Neuron (in vitro differentiated cells): ENCODE measurements around the gene ADSS1.

Experiments used
- H2AFZ ChIP-seq: one replicate; pipeline ENCODE4 v1.6.1; 2013; ENCODE audit warnings: low read depth, mild to moderate bottlenecking, inconsistent platforms, low read length, moderate library complexity
- H3K27me3 ChIP-seq: one replicate; pipeline ENCODE4 v1.6.1; 2013; ENCODE audit warnings: low read length; ENCODE audit not compliant: insufficient read depth
- H3K36me3 ChIP-seq: one replicate; pipeline ENCODE4 v1.6.1; 2013; ENCODE audit warnings: low read length; ENCODE audit not compliant: insufficient read depth
- H3K4me1 ChIP-seq: one replicate; pipeline ENCODE4 v1.6.1; 2013; ENCODE audit warnings: low read length; ENCODE audit not compliant: insufficient read depth
- H3K4me3 ChIP-seq: 2 replicates; pipeline ENCODE4 v1.5.1; 2013; ENCODE audit warnings: mild to moderate bottlenecking, low read length, moderate library complexity
- H3K9me3 ChIP-seq: one replicate; pipeline ENCODE4 v1.6.1; 2013; ENCODE audit warnings: low read length

ADSS1 gene

DNA sequence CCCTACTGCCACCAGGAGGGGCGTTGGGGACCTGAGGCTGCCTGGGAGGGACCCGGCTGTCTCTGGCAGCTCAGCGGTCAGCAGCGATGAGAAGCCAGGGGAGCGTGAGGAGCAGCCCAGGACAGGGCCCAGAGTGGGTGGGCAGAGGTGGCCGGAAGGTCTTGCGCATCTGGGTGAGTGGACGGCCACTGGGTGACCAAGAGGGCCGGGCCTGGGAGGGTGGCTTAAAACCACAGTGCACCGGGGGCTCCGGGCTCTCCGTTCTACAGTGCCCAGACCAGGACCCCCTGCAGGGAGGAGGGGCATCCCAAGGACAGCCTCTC is 24.6 kb upstream of the ADSS1 start:
- no peak overlapping the region for H2AFZ ChIP-seq
- H3K9me3 ChIP-seq, result peaks cover 5% of the 10 kb centered on the region
- peaks cover 8% of the 10 kb centered on the region for H3K4me1 ChIP-seq
- H3K27me3 ChIP-seq, result no peaks in the 10 kb centered on the region
- H3K4me3 ChIP-seq, result no peak overlapping the region
- peaks cover 13% of the 10 kb centered on the region for H3K36me3 ChIP-seq

DNA sequence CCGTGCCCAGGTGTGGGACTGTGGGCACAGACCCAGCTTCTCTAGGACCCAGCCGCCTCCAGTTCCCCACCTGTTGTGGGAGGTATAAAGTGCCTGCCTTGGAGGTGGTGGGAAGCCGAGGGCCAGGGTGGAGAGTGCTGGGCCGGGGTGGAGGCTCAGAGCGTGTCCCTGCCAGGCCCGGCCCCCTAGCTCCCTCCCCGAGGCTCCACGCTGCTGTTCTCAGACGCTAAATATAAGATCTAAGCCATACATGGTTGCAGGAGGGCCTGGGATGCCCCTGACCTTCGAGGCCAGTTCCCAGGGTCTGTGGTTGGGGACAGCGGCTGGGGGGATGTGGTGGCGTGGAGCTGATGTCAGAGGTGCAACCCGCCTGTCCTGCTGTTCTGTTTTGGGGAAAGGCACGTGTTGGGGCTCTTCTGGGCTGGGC is 23.8 kb upstream of the ADSS1 start:
- no peak overlapping the region for H3K4me3 ChIP-seq
- H3K9me3 ChIP-seq, result peaks cover 7% of the 10 kb centered on the region
- H3K36me3 ChIP-seq, result peaks cover 13% of the 10 kb centered on the region
- H3K27me3 ChIP-seq, result no peaks in the 10 kb centered on the region
- peaks cover 8% of the 10 kb centered on the region for H3K4me1 ChIP-seq
- H2AFZ ChIP-seq, result no peak overlapping the region

DNA sequence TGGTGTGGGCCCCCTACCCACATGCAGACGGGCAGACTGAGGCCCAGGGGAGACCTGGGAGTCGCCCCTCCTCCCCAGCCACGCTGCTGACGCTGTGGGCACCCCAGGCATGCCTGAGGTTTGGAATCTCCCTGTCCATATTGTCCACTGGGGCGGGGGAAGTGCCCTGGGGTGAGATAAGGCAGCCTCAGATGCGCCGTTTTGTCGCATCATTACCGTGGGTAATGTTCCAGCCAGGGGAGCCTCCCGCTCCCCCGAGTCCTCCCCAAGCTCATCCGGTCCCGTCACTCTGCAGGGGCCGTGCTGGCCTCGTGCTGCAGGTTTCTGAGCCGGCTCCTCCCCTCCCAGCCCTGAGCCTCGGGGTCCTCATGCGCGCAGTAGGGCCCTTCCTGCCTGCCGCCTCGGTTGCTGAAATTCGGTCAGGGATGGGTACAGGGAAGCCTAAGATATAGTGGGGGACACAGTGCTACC is 23.2 kb upstream of the ADSS1 start:
- no peak overlapping the region for H3K4me3 ChIP-seq
- peaks cover 8% of the 10 kb centered on the region for H3K4me1 ChIP-seq
- H3K9me3 ChIP-seq, result peaks cover 7% of the 10 kb centered on the region
- peaks cover 13% of the 10 kb centered on the region for H3K36me3 ChIP-seq
- no peaks in the 10 kb centered on the region for H3K27me3 ChIP-seq
- no peak overlapping the region for H2AFZ ChIP-seq

DNA sequence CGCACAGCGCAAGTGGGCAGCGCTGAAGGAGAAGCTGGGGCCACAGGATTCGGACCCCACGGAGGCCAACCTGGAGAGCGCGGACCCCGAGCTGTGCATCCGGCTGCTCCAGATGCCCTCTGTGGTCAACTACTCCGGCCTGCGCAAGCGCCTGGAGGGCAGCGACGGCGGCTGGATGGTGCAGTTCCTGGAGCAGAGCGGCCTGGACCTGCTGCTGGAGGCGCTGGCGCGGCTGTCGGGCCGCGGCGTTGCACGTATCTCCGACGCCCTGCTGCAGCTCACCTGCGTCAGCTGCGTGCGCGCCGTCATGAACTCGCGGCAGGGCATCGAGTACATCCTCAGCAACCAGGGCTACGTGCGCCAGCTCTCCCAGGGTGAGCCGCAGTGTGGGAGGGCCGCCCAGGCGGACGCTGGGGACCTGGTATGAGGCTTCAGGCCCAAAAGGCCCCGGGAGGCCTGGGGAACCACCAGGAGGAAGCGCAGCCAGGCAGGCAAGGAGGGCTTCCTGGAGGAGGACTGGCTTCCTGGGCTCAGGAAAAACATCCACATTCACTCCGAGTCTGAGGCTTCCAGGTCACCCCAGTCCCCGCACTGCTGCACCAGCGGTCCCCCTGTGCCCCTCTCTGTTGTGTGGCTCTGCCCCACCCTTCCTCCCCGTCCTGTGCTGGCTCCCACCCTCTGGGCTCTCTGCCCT is 22.5 kb upstream of the ADSS1 start:
- Histone ChIP-seq H2AFZ (no peak overlapping the region), H3K4me1 (peaks cover 8% of the 10 kb centered on the region), H3K4me3 (no peak overlapping the region), H3K9me3 (peaks cover 7% of the 10 kb centered on the region), H3K36me3 (peaks cover 8% of the 10 kb centered on the region), H3K27me3 (no peaks in the 10 kb centered on the region)

DNA sequence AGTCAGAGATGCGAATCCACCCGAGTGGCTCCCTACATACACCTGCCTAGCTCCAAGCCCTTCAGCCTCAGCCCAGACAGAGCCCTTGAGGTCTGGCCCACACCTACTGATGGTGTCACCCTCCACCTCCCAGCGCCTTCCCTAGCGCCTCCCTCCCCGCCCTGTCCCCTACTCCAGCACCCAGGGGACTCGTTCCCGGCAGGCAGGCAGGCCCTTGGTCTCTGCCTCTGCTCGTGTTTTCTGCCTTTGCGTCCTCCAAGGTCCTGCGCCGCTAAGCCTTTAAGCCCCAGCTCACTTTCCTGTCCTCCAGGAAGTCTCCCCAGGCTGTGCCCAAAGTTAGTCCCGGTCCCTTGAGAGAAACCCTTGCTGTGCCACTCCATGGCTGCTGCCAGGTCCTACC is 21.9 kb upstream of the ADSS1 start:
- no peak overlapping the region for H3K4me3 ChIP-seq
- H3K4me1 ChIP-seq, result peaks cover 8% of the 10 kb centered on the region
- H3K36me3 ChIP-seq, result peaks cover 7% of the 10 kb centered on the region
- H3K9me3 ChIP-seq, result peaks cover 7% of the 10 kb centered on the region
- no peak overlapping the region for H2AFZ ChIP-seq
- no peaks in the 10 kb centered on the region for H3K27me3 ChIP-seq

DNA sequence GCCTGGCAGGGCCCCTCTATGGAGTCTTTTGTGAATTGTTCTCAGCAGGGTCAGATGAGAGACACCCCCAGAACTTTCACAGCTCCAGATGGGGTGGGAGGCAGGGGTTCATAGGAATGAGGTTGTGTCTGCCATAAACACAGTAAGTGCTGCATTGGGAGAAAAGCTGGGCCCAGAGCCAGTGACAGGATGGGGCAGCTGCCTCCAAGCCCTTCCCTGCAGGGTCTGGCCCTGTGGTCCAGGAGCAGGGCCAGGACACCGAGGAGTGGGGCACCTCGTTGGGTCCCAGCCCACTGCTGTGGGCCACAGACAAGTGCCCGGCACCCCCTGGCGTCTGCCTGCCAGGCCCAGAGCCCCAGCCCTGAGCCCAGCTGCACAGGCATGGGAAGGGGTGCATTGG is 21.4 kb upstream of the ADSS1 start:
- H3K4me3 ChIP-seq, result no peak overlapping the region
- no peaks in the 10 kb centered on the region for H3K27me3 ChIP-seq
- no peak overlapping the region for H2AFZ ChIP-seq
- peaks cover 7% of the 10 kb centered on the region for H3K9me3 ChIP-seq
- H3K36me3 ChIP-seq, result peaks cover 7% of the 10 kb centered on the region
- H3K4me1 ChIP-seq, result peaks cover 5% of the 10 kb centered on the region

DNA sequence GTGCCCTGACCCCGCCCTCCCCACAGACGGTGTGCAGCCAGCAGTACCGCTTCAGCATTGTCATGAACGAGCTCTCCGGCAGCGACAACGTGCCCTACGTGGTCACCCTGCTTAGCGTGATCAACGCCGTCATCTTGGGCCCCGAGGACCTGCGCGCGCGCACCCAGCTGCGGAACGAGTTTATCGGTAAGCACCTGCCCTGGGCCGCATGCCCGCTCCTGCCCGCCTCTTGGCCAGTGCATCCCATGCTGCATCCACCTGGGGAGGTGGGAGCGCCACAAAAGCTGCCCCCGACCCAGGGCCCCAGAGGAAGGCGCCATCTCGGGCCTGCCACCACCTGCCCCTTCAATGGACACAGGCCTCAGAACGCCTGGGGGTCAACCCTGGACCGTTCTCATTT is 20.8 kb upstream of the ADSS1 start:
- no peaks in the 10 kb centered on the region for H3K4me1 ChIP-seq
- H3K4me3 ChIP-seq, result no peak overlapping the region
- no peaks in the 10 kb centered on the region for H3K27me3 ChIP-seq
- H3K36me3 ChIP-seq, result peaks cover 7% of the 10 kb centered on the region
- H2AFZ ChIP-seq, result no peak overlapping the region
- peaks cover 7% of the 10 kb centered on the region for H3K9me3 ChIP-seq

DNA sequence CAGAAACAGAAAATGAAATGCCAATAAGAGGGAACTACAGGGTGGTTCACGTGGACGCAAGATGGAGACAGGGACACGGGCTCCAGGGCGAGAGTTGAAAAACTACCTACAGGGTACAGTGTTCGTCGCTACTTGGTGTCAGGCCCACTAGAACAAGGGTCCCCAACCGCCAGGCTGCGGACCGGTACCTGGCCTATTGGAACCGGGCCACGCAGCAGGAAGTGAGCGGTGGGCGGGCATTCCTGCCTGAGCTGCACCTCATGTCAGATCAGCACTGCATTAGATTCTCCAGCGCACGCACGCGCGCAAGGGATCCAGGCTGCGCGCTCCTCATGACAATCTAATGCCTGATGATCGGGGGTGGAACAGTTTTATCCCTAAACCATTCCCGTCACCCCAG is 19.8 kb upstream of the ADSS1 start:
- H3K36me3 ChIP-seq, result peaks cover 7% of the 10 kb centered on the region
- H3K27me3 ChIP-seq, result no peaks in the 10 kb centered on the region
- no peaks in the 10 kb centered on the region for H3K4me1 ChIP-seq
- H3K4me3 ChIP-seq, result no peak overlapping the region
- H3K9me3 ChIP-seq, result peaks cover 7% of the 10 kb centered on the region
- H2AFZ ChIP-seq, result no peak overlapping the region

DNA sequence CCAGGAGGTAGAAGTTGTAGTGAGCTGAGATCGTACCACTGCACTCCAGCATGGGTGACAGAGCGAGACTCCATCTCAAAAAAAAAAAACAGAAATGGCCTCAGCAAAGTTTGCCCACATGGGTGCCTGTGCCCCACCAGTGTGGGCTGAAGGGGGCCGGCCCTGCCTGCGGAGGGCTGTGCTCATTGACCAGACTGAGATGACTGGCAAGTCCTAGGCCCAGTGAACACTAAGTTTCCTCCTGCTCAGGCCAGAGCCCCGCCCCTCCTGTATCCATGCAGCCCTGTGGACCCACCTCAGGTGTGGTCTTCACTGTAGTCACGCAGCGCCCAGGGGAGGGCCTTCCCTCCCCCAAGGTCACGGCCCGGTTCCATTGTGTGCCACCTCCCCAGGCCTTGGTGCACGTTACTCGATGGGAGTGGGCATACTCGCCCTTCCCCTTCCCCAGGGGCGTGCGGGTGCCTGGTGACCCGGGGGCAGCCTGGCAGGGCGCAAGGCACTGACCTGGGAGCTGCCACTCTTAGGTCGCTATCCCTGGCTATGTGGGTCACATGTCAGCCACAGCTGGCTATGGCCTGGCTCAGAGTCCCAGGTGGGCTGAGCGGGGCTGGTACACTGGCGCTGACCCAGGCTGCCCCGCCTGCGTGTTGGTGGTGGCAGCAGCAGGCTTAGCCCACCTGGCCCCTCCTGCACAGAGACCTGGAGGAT is 18.5 kb upstream of the ADSS1 start:
- Histone ChIP-seq H3K27me3 (no peaks in the 10 kb centered on the region), H3K36me3 (peaks cover 7% of the 10 kb centered on the region), H3K9me3 (peaks cover 7% of the 10 kb centered on the region), H2AFZ (no peak overlapping the region), H3K4me1 (no peaks in the 10 kb centered on the region), H3K4me3 (no peak overlapping the region)

DNA sequence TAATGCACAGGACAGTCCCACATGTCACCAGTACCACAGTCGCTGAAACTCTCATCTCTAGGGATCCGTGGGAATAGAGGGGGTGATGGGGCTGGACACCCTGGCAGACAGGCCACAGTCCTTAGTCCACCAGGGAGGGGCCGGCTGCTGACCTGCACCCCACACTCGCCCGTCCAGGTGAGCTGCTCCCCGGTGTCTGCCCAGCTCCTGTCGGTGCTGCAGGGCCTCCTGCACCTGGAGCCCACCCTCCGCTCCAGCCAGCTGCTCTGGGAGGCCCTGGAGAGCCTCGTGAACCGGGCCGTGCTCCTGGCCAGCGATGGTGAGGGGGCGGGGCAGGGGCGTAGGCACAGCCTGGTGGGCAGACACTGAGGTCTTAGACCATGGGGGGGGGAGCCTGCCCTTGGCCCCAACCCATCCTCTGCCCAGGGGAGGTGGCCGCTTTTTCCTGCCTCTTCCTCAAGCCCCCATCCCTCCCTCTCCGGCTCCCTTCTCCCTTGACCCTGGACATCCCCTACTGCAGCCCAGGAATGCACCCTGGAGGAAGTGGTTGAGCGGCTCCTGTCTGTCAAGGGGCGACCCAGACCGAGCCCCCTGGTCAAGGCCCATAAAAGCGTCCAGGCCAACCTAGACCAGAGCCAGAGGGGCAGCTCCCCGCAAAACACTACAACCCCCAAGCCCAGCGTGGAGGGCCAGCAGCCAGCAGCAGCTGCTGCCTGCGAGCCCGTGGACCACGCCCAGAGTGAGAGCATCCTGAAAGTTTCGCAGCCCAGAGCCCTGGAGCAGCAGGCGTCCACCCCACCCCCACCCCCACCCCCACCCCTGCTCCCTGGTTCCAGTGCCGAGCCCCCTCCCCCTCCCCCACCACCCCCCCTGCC is 17.1 kb upstream of the ADSS1 start:
- Histone ChIP-seq H3K27me3 (no peaks in the 10 kb centered on the region), H3K36me3 (peaks cover 10% of the 10 kb centered on the region), H3K4me1 (no peaks in the 10 kb centered on the region), H3K4me3 (no peak overlapping the region), H3K9me3 (peaks cover 7% of the 10 kb centered on the region), H2AFZ (no peak overlapping the region)

DNA sequence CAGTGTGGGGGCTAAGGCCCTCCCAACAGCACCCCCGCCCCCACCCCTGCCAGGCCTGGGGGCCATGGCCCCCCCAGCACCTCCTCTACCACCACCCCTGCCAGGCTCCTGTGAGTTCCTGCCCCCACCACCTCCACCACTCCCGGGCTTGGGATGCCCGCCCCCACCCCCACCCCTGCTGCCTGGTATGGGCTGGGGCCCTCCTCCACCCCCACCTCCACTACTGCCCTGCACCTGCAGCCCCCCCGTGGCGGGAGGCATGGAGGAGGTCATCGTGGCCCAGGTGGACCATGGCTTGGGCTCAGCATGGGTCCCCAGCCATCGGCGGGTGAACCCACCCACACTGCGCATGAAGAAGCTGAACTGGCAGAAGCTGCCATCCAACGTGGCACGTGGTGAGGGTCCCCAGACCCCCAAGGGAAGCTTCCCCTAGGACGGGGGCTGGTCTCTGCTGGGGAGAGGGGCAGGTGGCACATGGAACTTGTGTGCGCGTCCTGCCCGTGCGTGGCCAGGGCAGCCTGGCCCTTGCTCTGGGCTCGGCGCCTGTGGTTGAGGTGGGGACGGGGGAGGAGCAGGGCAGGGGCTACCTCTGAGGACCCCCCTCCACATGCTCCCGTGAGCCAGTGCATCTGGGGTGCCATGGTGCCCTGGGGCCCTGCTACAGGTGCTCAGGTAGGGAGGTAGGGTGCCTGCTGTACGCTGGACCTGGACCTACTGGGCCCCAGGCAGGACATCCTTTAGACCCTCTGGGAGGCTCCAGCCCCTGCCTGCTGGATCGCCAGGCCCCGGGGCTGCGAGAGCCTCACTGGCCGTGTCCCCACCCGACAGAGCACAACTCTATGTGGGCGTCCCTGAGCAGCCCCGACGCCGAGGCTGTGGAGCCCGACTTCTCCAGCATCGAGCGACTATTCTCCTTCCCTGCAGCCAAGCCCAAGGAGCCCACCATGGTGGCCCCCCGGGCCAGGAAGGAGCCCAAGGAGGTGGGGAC is 16.1 kb upstream of the ADSS1 start:
- Histone ChIP-seq H3K9me3 (peaks cover 7% of the 10 kb centered on the region), H3K4me1 (no peaks in the 10 kb centered on the region), H3K27me3 (no peaks in the 10 kb centered on the region), H3K36me3 (peaks cover 12% of the 10 kb centered on the region), H2AFZ (no peak overlapping the region), H3K4me3 (no peak overlapping the region)

DNA sequence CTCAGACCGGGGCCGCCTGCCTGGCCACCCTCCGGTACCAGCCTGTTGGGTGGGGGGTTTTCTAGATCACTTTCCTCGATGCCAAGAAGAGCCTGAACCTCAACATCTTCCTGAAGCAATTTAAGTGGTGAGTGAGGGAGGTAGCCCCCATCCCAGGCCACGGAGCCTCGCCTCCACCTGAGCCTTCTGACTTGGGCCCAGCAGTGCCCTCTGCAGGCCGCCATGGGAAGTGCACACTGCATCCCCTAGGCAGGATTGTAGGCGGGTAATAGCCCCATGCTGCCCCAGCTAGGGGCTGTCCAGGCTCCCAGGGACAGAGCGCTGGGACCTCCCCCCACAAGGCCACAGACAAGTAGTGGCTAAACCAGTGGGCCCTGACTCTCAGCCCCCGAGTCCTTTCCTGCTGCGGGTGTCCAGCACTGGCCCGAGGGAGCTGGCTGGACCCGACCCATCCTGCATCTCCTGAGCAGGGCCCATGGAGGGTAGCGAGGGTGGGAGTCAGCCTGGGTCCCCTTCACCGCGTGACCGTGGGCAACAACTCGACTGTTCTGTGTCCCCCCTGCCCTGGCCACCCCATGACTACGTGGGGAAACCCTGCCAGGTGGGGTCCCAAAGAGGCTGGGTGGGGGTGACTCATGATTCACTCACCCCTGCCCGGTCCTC is 15.3 kb upstream of the ADSS1 start:
- Histone ChIP-seq H3K36me3 (peaks cover 14% of the 10 kb centered on the region), H2AFZ (no peak overlapping the region), H3K27me3 (no peaks in the 10 kb centered on the region), H3K4me1 (no peaks in the 10 kb centered on the region), H3K4me3 (no peak overlapping the region), H3K9me3 (peaks cover 7% of the 10 kb centered on the region)
